HG03025 (cell line): ENCODE results near the gene MYO9A.
"Not testable (repeated sequence)": the region's sequence is repeated elsewhere in the genome, so short reads cannot be mapped to it uniquely, and the experiment has no call there.

ENCODE experiments used
- ATAC-seq: cut with Tn5 transposase; IDR thresholded peaks from one replicate; pipeline ENCODE4 v1.9.1; 2021; ENCODE audit warnings: mild to moderate bottlenecking, moderate library complexity; ENCODE audit not compliant: unreplicated experiment, low FRiP score

Gene MYO9A

DNA sequence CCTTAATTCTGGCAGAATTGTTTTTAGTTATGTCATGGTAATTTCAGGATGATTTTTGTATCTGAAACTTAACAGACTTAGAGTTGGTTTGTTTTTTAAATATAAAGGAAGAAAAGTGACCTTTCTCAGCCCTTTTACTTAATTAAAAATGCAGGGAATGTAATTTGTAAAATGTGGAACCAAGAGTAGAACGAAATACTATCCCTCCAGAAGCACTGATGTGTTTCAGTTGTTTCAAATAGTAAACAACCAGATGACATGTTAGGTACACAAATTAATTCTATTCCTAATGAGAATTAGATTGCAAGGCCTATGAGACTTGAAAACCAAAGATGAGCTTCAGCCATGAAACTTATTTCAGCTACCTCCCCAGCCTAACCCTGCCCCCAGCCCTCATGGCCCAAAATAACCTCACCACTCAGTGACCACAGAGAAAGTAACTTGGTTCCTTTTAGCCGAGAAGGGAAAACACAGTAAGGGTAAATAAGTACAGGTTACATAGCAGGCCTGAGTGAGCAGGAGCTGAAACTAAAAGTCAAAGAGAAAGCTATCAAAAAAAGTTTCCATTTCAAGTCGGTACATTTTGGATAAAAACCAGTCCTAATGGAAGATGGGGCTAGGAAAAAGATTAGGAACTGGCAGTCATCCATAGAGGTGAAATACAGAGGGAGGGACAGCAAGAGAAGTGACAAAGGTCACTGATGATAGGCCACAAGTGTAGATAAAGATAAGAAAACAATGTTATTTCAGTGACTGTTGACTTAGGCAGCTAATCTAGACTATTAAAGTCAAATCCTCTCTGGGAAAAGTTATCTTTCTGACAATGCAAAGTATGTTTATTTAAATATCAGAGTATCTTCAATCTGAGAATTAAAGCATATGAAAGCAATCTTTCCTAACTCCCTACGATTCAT is 23.5 kb upstream of the MYO9A start:
- ATAC-seq: peak; percentile 98

DNA sequence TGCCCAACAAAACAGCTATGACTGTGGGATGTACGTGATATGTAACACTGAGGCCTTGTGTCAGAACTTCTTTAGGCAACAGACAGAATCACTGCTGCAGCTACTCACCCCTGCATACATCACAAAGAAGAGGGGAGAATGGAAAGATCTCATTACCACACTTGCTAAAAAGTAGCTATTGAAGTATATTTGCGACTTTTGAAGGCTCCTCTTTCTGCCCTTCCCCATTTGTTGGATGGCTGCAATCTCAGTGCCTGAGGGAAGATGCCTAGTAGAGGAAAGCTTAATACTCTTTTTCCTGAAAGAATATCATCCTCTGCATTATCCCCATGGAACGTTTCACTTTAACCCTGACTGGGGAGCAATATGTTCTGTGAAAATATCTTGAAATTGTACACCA is 22.1 kb upstream of the MYO9A start:
- no peak for ATAC-seq

DNA sequence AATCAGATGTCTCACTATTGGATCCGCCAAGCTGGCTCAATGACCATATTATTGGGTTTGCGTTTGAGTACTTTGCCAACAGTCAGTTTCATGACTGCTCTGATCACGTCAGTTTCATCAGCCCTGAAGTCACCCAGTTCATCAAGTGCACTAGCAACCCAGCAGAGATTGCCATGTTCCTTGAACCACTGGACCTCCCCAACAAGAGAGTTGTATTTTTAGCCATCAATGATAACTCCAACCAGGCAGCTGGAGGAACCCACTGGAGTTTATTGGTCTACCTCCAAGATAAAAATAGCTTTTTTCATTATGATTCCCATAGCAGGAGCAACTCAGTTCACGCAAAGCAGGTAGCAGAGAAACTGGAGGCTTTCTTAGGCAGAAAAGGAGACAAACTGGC is 21.7 kb upstream of the MYO9A start:
- no peak for ATAC-seq

DNA sequence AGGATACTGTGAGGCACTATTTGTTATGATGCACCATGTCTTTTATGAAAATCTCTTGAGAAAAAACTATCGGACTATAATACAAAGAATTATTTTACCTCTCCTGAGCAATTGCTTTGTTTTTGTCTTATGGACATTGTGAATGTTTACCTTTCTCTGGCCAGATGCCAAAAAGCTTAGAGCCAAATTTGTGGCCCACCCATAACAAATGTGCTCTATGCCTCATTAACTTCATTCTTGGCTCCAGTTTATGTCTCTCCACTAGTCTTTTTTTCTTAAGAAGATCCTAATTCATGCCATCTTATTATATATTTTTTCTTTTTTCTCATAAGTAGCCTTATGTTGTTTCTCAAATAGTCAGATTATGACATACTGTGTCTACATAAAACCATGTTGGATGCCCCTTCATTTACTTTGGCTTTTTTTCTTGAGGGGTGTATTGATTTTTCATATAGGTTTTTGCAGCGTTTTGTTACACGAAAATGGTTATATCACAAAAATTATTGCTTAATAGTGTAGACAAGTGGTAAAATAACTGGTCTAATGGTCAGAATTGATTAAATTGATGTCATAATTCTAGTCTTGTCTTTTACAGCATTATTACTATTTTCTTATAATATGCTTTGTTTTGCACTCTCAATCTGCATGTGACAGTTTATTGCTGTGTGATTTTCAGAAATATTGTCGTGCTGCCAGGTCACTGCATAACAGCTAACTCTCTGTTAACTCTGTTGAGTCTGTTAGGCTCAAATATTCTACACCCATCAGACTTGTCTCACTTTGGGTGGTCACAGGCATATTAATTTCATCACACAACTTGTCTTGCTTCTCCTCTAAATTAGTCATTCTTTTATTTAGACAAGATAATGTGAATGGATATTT is 18.5 kb upstream of the MYO9A start:
- no peak for ATAC-seq

DNA sequence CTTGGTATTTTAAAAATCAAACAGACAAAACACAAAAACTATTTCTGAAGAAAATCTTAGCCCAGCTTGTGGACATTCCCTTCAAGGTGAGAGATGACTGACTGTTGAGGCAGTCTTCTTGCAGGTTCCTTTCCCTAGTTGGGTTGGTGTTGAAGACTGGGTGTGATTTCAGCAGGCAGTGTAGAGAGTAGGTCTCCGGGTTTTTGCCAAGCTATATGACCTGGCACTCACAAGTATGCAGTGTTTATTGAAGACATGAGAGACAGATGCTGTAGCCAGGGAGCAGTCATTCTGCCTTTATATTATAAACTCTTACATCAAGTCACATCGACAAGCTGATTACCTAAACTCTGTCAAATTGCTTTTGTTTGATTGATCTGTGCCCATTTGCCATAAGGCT is 17.8 kb upstream of the MYO9A start:
- no peak for ATAC-seq

DNA sequence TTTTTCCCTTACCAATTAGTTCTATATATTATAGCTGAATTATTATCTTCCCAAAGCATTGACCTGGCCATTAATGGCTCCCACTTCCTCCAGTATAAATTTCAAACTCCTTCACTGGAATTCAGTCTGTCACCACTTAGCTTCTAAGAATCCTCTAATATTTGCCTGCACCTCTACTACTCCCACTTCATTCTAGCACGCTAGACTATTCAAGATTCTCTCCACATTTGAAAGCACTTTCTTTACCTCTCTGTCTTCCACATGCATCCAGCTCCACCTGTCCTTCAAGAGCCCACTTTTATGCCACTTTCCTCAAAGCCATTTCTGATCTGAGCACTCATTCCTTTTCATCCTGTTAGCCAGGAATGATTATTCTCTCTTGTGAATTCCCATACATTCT is 15.3 kb upstream of the MYO9A start:
- no peak for ATAC-seq

DNA sequence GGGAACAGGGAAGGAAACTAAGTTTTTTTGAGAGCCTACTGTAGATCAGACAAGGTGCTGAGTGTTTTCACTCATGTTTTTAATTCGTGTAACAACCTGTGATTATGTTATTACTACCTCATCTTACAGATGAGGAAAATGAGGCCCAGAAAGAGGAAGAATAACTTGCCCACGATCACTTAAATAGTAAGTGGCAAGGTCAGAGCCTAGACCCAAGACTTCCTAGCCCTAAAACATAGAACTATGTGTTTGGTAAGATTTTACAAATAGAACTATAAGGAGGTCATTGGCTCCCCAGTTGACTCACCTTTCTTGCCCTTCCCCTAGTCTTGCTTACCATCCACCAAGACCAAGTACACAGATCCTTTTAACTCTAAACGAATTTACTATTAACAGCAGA is 14.0 kb upstream of the MYO9A start:
- ATAC-seq: no peak

DNA sequence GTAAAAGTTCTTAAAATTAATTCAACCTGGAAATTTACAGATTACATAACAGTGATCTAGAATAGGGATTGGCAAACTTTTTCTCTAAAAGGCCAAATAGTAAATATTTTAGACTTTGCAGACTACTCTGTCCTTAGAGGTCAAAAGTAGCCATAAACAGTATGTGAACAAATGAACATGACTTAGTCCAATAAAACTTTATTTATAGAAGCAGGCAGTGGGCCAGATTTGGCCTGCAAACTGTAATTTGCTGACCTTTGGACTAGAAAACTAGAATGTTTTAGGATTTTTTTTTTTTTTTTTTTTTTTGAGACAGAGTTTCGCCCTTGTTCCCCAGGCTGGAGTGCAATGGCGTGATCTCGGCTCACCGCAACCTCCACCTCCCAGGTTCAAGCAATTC is 12.3 kb upstream of the MYO9A start:
- no peak for ATAC-seq

DNA sequence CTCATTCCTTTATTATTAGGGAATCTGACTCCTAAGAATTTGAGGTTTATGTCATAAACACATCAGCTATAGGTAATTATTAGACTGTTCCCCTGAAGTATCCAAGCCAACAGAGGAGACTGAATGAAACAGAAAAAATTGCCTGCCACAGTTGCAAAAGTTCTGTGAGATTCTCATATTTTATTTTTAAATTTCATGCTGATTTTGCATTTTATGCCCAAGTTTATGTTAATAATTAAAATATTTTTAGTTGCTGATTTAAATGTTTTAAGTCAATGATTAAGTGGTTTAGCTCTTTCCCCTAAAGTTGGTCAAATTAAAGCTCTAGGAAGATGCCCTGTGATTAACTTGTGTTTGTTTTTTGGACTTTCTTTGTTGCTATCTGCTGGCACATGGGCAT is 10.4 kb upstream of the MYO9A start:
- no peak for ATAC-seq

DNA sequence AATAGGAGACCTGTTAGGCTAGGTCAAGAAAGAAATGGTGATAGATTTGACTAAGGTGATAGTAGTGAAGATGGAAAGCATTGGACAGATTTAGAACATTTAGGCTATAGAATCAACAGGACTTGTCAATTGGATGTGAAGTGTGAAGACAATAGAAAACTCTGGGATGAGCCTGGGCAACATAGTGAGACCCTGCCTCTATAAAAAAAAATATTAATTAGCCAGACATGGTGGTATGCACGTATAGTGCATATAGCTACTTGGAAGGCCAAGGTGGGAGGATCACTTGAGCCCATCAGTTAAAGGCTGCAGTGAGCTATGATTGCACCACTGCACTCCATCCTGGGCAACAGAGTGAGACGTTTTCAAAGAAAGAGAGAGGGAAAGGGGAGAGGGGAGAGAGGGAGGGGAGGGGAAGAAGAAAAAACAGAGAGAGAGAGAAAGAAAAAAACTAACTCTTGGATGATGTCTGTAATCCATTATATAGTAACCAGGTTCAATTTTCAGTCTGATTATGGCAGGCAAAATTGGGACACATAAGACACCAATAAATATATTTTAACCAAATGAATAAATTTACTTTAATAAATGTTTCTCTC is 9.9 kb upstream of the MYO9A start:
- no peak for ATAC-seq

DNA sequence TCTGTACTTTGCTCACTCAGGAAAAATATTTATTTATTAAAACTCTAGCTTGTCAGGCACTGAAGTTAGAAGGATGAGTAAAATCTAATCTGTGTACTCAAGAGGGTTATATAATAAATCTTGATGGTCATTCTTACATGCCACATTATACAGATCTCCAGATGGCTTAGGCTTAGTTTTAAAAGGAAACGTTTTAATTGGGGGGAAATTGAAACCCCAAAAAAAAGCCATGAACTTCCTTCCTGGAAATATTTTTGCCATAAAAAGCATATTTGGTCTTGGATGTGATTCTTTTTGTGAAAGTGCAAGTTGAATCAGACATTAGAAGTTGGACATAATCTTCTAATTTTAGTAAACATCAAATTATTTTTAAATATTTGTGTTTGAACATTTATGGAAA is 6.3 kb upstream of the MYO9A start:
- no peak for ATAC-seq

DNA sequence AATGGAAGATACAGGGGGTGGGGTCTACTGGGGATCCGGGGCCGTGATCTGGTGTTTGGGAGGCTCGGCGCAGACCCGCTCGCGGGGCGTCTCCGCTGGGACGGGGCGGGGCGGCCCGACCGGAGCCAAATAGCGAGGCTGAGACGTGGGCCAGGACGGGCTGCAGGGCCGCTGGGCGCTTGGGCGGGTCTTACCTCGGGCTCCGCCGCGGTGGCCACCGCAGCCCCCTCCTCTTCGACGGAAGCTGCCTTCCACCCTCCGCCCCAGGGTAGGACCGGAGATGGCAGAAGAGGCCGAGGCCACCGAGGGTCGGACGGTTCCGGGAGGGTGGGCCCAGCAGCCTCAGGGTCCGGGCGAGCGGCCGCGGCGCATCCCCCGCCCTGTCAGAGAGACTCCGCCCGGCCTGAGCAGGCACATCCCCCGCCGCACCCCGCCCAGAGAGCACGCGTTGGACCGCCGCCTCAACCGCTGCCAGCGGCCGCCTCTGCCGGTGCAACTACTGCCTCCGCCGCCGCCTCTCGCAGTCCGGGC is 399 bp downstream of the MYO9A start:
- ATAC-seq: peak; percentile 66

DNA sequence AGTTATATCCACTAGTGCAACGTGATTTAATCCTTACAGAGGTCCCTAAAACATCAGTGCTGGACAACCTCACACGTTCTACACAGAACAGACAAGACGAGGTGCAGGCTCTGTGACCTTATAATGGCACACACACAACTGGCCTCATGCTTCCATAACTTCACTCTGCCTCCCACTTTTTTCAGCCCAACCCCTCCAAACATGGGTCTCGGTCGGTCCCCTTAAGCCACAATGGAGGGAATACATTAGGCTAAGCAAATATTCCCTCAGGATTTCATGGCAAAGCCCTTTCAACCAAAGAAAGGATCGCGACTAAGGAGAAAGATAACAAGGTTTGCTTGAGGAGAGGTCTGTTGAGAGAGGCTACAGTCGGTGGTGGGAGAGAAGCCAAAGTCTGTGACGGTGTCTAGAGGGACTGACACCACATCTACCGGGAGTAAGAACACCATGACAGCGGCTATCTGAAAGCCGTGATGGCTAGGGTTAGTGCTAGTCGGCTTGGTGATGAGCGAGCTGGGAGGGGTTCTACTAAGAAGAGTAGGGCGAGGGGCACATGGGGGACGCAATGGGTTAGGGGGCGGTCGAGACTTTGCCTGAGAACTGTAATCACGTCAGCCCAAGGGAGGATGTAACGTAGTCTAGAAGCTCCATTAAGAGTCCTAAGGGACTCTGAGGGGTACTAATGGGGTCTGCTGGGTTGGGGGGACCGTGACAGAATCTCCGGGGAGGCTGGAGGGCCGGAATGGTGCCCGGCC is 1.0 kb downstream of the MYO9A start:
- peak; percentile 4 for ATAC-seq

DNA sequence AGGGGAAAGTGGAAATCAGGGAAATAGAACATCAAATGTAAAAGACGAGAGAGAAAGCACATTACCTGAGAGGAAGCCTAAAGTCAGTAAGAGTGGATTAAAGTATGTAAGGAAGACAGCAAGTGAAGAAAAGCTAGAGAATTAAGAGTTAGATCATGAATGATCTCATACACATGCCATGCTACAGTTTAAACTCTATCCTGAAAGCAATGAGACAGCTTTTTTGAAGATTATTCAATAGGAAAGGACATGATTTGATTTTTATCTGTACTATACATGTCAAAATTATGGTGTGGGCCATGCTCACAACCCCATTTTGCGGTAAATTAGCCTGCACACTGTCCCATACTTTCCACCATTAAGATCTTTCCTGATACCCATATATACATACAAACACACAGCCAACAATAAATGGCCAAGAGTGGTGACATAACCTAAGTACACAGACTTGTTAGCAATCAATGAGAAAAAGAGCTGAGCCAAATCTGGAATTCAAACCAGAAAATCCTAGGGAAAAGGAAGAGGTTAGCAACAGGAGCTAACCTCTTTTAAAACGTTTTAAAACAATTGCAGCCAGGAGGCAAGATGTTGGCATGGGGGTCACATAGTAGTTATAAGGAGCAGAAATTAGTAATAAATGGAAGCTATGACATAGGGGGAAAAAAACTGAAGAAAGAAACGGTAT is 4.5 kb downstream of the MYO9A start:
- ATAC-seq: no peak

DNA sequence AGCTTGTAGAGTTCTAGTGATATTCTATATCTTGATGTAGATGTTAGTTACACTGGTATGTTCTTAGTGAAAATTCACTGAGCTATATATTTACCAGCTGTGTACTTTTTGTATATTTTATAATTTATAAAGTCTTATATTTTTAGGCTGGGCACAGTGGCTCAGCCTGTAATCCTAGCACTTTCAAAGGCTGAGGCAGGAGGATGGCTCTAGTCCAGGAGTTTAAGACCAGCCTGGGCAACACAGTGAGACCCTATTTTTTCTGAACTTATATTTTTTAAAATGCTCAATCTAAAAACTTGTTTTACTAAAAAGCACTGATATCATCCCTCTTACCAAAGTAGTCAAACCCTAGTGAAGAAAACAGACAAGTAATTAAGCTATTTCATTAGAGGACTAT is 5.1 kb downstream of the MYO9A start:
- no peak for ATAC-seq

DNA sequence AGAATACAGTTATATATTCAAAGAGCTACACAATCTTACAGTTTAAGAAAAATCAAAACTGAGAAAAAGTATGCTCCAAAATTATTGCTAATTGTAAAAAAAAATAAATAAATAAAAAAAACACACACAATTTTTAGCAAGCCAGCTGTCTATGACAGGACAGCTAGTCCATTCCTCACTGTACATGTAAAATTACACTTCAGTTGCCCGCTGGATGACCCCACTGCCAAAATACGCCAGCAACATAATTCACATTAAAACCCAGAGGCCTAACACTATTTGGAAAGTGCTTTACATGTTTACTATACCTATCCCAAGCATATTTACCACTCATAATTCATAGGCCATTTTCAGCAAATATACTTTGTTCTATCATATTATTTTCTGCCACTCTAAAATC is 5.8 kb downstream of the MYO9A start:
- no peak for ATAC-seq

DNA sequence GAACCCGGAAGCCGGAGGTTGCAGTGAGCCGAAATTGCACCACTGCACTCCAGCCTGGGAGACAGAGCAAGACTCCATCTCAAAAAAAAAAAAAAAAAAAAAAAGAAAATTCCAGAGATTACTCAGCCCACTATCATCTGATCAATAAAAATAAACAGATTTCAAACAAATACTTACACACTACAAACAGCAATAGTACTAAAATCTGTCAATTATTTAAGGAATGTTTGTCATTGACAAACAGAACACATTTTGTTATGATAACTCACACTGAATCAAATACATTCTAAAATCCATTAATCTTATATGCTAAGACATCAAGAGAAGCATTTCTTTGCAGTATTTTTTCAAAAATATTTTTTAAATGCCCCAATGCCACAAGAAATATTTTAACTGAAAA is 7.6 kb downstream of the MYO9A start:
- ATAC-seq: no peak

DNA sequence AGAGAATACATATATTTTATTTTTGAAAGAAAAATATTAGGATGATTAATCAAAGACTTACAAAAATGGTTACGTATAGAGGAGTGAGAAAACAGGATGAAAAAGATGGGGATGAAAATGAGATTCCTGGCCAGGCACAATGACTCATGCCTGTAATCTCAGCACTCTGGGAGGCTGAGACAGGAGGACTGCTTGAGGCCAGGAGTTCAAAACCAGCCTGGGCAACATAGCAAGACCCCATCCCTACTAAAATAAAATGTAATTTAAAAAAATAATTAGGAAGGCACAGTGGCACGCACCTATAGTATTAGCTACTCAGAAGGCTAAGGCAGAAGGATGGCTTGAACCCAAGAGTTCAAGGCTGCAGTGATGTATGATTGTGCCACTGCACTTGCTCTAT is 11.9 kb downstream of the MYO9A start:
- no peak for ATAC-seq

DNA sequence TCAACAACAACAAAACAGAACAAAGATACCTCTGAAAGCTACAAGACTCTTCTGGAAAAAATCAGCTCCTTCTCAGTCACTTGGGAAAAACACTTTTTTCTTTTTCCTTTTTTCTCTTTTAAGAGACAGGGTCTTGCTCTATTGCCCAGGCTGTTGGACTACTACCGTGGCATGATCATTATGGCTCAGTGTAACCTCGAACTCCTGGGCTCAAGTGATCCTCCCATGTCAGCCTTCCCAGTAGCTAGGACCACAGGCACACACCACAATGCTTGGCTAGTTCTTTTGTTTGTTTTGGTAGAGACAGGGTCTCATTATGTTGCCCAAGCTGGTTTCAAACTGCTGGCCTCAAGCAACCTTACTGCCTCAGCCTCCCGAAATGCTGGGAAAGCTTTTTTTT is 12.8 kb downstream of the MYO9A start:
- no peak for ATAC-seq

DNA sequence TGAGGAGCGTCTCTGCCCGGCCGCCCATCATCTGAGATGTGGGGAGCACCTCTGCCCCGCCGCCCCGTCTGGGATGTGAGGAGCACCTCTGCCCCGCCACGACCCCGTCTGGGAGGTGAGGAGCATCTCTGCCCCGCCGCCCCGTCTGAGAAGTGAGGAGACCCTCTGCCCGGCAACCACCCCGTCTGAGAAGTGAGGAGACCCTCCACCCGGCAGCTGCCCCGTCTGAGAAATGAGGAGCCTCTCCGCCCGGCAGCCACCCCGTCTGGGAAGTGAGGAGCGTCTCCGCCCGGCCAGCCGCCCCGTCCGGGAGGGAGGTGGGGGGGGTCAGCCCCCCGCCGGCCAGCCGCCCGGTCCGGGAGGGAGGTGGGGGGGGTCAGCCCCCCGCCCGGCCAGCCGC is 17.4 kb downstream of the MYO9A start:
- ATAC-seq: not testable (repeated sequence)
